Effector memory CD8-positive, alpha-beta T cell (primary cell): ENCODE results near the gene RREB1.
A peak's percentile ranks its signal among the peaks of the same experiment; 100 is the strongest.

Experiments
- ATAC-seq: fragments of 150-1000 bp; cut with Tn5 transposase; replicated peaks from 2 replicates; pipeline ENCODE4 v1.10.0; 2021; ENCODE audit warnings: mild to moderate bottlenecking, moderate library complexity
- DNase-seq, 3 experiments: peaks; one replicate each; pipeline ENCODE4 v3.0.0; 2021
- H3K27ac Mint-ChIP-seq, 2 donors: one replicate each; pipeline ENCODE4 v1.8.0; 2022; ENCODE audit warnings: mild to moderate bottlenecking in 2 of 2, mixed read lengths in 2 of 2, moderate library complexity in 2 of 2
- H3K27me3 Mint-ChIP-seq, 2 donors: one replicate each; pipeline ENCODE4 v1.8.0; 2022; ENCODE audit warnings: mixed read lengths in 2 of 2
- H3K36me3 Mint-ChIP-seq: one replicate; pipeline ENCODE4 v1.8.0; 2022; ENCODE audit warnings: mild to moderate bottlenecking, moderate library complexity, mixed read lengths; ENCODE audit not compliant: insufficient read depth
- H3K4me1 Mint-ChIP-seq, 2 donors: one replicate each; pipeline ENCODE4 v1.8.0; 2022; ENCODE audit warnings: low read depth in 2 of 2, mixed read lengths in 2 of 2
- H3K4me3 Mint-ChIP-seq, 2 donors: one replicate each; pipeline ENCODE4 v1.8.0; 2022; ENCODE audit warnings: mild to moderate bottlenecking in 2 of 2, mixed read lengths in 2 of 2, moderate library complexity in 2 of 2
- H3K9me3 Mint-ChIP-seq, 2 donors: one replicate each; pipeline ENCODE4 v1.8.0; 2022; ENCODE audit warnings: mixed read lengths in 2 of 2

The RREB1 gene

GRCh38 chr6:7161253-7161623 lies 53.5 kb downstream of the RREB1 start:
- DNase-seq (no peak), ATAC-seq (no peak)
- no peak overlapping the region for H3K4me3 Mint-ChIP-seq
- no peaks in the 10 kb centered on the region for H3K27me3 Mint-ChIP-seq
- peak overlapping the region; percentile 5 to 29 for H3K27ac Mint-ChIP-seq
- H3K9me3 Mint-ChIP-seq = no peaks in the 10 kb centered on the region
- H3K36me3 Mint-ChIP-seq = peaks cover 6% of the 10 kb centered on the region
- peaks cover 42 to 67% of the 10 kb centered on the region in 2 donors for H3K4me1 Mint-ChIP-seq

GRCh38 chr6:7161845-7162244 lies 54.1 kb downstream of the RREB1 start:
- peaks cover 46 to 68% of the 10 kb centered on the region in 2 donors for H3K4me1 Mint-ChIP-seq
- no peak overlapping the region for H3K4me3 Mint-ChIP-seq
- DNase-seq = no peak
- no peaks in the 10 kb centered on the region for H3K27me3 Mint-ChIP-seq
- H3K27ac Mint-ChIP-seq = peak overlapping the region; percentile 5 to 29
- H3K9me3 Mint-ChIP-seq = no peaks in the 10 kb centered on the region
- ATAC-seq = no peak
- peaks cover 6% of the 10 kb centered on the region for H3K36me3 Mint-ChIP-seq

DNA sequence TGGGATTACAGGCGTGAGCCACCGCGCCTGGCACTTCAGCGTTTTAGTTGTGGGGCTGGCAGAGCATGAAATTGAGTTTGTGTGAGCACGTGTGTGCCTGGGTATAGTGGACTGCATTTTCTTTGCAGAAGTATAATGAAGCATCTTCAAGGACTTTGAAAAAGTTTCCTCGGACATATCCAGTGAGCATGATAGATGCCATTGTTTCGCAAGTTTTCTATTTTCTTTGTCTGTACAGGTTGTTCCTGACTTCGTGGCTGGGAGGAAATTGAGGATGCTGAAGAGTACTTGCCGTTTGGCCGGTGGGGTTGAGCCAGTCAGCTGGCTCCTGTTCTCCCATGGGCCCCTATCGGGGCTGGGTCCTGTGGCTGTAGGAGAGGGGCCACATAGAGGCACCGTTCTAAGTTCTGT lies 55.9 kb downstream of the RREB1 start:
- Mint-ChIP-seq H3K4me3 (no peak overlapping the region), H3K9me3 (no peaks in the 10 kb centered on the region), H3K36me3 (peaks cover 6% of the 10 kb centered on the region), H3K4me1 (peaks cover 39 to 66% of the 10 kb centered on the region in 2 donors), H3K27ac (no peak overlapping the region), H3K27me3 (no peaks in the 10 kb centered on the region)
- DNase-seq (no peak), ATAC-seq (no peak)

DNA sequence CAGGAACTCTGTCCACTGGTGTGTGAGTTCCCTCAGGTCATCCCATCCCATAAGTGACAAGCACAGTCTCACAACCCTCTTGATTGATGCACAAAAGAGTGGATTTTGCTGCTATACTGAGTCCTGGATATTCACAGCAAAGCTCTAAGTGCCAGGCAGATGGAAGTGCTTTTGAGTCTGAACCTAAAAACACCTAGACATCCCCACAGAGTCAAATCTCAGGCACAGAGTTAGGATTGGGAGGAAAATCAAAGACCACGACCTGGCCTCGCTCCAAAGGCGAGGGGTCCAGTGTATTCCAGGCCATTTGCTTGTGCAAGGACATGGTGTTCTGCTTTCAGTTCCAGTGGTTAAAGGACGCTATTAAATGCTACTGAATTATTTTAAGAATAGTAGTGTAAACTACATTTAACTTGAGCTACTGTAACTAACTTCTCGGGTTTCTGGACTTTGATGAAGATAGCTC lies 56.8 kb downstream of the RREB1 start:
- Mint-ChIP-seq H3K4me3 (no peak overlapping the region), H3K27me3 (no peaks in the 10 kb centered on the region), H3K9me3 (no peaks in the 10 kb centered on the region), H3K4me1 (peaks cover 39 to 59% of the 10 kb centered on the region in 2 donors), H3K36me3 (peaks cover 6% of the 10 kb centered on the region), H3K27ac (peak overlapping the region in 1 of 2 donors; percentile 35)
- ATAC-seq (no peak), DNase-seq (no peak)

- Mint-ChIP-seq H3K27me3 (no peaks in the 10 kb centered on the region), H3K9me3 (no peaks in the 10 kb centered on the region), H3K4me3 (no peak overlapping the region), H3K27ac (peak overlapping the region; percentile 17 to 35), H3K4me1 (peaks cover 39 to 63% of the 10 kb centered on the region in 2 donors), H3K36me3 (peaks cover 6% of the 10 kb centered on the region)
- ATAC-seq = no peak
- no peak for DNase-seq
Measured at GRCh38 chr6:7165002-7165889, 57.5 kb downstream of the RREB1 start.

DNA sequence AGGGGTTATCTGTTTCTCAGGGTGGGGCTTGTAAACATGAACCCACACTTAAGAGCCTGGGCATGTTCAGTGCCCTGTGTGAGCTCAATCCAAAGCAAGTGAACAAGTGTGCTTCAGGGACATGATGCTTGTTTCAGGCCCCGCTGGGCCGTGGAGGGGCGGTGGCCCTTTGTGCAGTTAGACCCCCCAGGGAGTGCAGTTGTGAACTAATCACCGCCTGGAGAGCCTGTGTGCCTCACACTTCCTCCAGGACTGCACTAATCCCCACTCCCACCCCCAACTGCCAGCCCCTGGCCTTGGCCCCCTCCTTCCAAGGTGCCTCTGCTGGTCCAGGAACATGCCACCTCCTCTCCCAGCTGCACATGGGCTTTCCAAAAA lies 58.1 kb downstream of the RREB1 start:
- Mint-ChIP-seq H3K36me3 (peaks cover 6% of the 10 kb centered on the region), H3K9me3 (no peaks in the 10 kb centered on the region), H3K27me3 (no peaks in the 10 kb centered on the region), H3K27ac (peak overlapping the region; percentile 17 to 35), H3K4me3 (no peak overlapping the region), H3K4me1 (peaks cover 42 to 64% of the 10 kb centered on the region in 2 donors)
- no peak for ATAC-seq
- DNase-seq = no peak

- no peak overlapping the region for H3K27ac Mint-ChIP-seq
- peaks cover 6% of the 10 kb centered on the region for H3K36me3 Mint-ChIP-seq
- ATAC-seq (no peak), DNase-seq (no peak)
- H3K9me3 Mint-ChIP-seq = no peaks in the 10 kb centered on the region
- no peak overlapping the region for H3K4me3 Mint-ChIP-seq
- H3K4me1 Mint-ChIP-seq = peaks cover 45 to 63% of the 10 kb centered on the region in 2 donors
- H3K27me3 Mint-ChIP-seq = no peaks in the 10 kb centered on the region
Measured at GRCh38 chr6:7166410-7167293, 58.9 kb downstream of the RREB1 start.

DNA sequence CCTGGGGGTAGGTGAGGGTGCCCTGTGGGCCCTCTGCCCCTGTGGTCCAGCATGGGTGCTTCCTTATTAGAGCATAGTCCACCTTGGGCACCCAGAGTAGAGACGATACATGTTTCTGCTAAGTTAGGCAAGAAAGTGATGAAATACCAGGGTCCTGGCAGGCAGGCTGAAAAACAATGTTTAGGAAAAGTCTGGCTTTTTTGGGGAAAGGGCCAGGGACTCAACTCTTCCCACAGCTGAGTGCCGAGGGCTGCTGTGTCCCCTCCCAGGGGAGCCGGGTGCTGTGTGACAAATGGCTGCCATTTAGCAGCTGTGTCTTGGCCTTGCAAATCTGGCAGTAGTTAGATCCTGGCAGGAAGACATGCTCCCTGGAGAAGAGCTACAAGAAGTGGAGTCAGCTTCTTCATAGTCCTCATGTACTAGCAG lies 61.5 kb downstream of the RREB1 start:
- ATAC-seq = no peak
- H3K27me3 Mint-ChIP-seq = no peaks in the 10 kb centered on the region
- H3K27ac Mint-ChIP-seq = peak overlapping the region in 1 of 2 donors; percentile 53
- peaks cover 38 to 57% of the 10 kb centered on the region in 2 donors for H3K4me1 Mint-ChIP-seq
- H3K36me3 Mint-ChIP-seq = peaks cover 6% of the 10 kb centered on the region
- no peak overlapping the region for H3K4me3 Mint-ChIP-seq
- DNase-seq = no peak
- no peaks in the 10 kb centered on the region for H3K9me3 Mint-ChIP-seq

GRCh38 chr6:7170117-7170732 lies 62.5 kb downstream of the RREB1 start:
- DNase-seq (no peak), ATAC-seq (no peak)
- Mint-ChIP-seq H3K36me3 (peaks cover 9% of the 10 kb centered on the region), H3K27me3 (no peaks in the 10 kb centered on the region), H3K9me3 (no peaks in the 10 kb centered on the region), H3K27ac (peak overlapping the region in 1 of 2 donors; percentile 53), H3K4me1 (peaks cover 33 to 50% of the 10 kb centered on the region in 2 donors), H3K4me3 (no peak overlapping the region)

GRCh38 chr6:7171119-7171518 lies 63.4 kb downstream of the RREB1 start:
- Mint-ChIP-seq H3K4me1 (peaks cover 28 to 44% of the 10 kb centered on the region in 2 donors), H3K27me3 (no peaks in the 10 kb centered on the region), H3K27ac (peak overlapping the region; percentile 14 to 53), H3K36me3 (peaks cover 9% of the 10 kb centered on the region), H3K9me3 (no peaks in the 10 kb centered on the region), H3K4me3 (no peak overlapping the region)
- ATAC-seq = no peak
- DNase-seq = no peak

DNA sequence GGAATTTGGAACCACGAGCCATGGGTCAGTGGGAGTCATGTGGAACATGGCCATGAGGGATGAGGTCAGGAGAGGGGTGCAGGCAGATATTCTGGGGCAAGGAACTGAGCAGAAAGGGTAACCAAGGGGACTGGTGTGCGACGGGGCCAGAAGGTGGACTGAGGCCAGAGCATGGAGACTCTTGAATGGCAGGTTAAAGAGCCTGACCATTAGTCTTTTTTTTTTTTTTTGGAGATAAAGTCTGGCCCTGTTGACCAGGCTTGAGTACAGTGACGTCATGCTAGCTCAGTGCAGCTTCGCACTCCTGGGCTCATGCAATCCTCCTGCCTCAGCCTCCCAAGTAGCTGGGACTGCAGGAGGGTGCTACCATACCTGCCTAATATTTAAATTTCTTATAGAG lies 64.0 kb downstream of the RREB1 start:
- Mint-ChIP-seq H3K4me1 (peaks cover 22 to 42% of the 10 kb centered on the region in 2 donors), H3K27ac (no peak overlapping the region), H3K27me3 (no peaks in the 10 kb centered on the region), H3K4me3 (no peak overlapping the region), H3K9me3 (no peaks in the 10 kb centered on the region), H3K36me3 (peaks cover 9% of the 10 kb centered on the region)
- DNase-seq (no peak), ATAC-seq (no peak)

DNA sequence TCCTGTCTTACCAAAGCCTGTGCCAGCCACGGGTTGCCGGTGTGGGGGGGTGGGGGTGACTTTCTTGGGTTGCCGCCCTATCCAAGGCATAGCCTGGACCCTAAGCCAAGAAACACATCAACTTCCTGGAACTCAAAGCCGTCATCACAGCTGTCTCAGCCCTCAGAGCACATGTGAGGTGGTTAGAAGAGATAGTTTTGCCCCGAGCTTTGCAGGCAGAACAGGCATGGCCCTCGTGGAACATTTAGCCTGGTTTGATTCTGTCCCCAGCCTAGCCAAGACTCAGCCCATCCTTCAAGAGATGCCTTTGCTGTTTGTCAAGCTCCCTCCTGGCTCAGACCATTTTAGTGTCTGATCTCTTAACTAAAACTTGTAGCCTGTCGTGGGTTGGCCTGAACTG lies 64.9 kb downstream of the RREB1 start:
- ATAC-seq (no peak), DNase-seq (no peak)
- H3K9me3 Mint-ChIP-seq = no peaks in the 10 kb centered on the region
- no peaks in the 10 kb centered on the region for H3K27me3 Mint-ChIP-seq
- no peak overlapping the region for H3K4me3 Mint-ChIP-seq
- peaks cover 18% of the 10 kb centered on the region for H3K36me3 Mint-ChIP-seq
- no peak overlapping the region for H3K27ac Mint-ChIP-seq
- H3K4me1 Mint-ChIP-seq = peaks cover 19 to 35% of the 10 kb centered on the region in 2 donors

GRCh38 chr6:7173843-7174503 lies 66.2 kb downstream of the RREB1 start:
- ATAC-seq (no peak), DNase-seq (no peak)
- no peaks in the 10 kb centered on the region for H3K27me3 Mint-ChIP-seq
- no peak overlapping the region for H3K4me3 Mint-ChIP-seq
- peaks cover 28% of the 10 kb centered on the region for H3K36me3 Mint-ChIP-seq
- H3K27ac Mint-ChIP-seq = peak overlapping the region in 1 of 2 donors; percentile 33
- H3K9me3 Mint-ChIP-seq = no peaks in the 10 kb centered on the region
- peaks cover 20 to 28% of the 10 kb centered on the region in 2 donors for H3K4me1 Mint-ChIP-seq
